OCI-LY3 (cell line): ENCODE data around the gene METAP1.
"Not testable (repeated sequence)": the region's sequence is repeated elsewhere in the genome, so short reads cannot be mapped to it uniquely, and the experiment has no call there.

Source experiments
- CTCF ChIP-seq: fragments of 200-600, 300-600 bp; sonication (generic); IDR thresholded peaks from 2 replicates; pipeline ENCODE4 v1.5.1; 2014; ENCODE audit warnings: antibody characterized with exemption, low read length, low read depth
- EZH2phosphoT487 ChIP-seq: fragments of 200-600 bp; shearing (Covaris generic); IDR thresholded peaks from 2 replicates; pipeline ENCODE4 v1.6.1; 2018; ENCODE audit warnings: antibody characterized with exemption, mixed run types, low read depth

- TF ChIP-seq CTCF, EZH2phosphoT487: not testable (repeated sequence)
Measured at GRCh38 chr4:99065521-99065920, 70.0 kb downstream of the METAP1 start.
